ENCODE data around the gene CLK4. TPM values are rescaled to one million over a fixed set of nuclear protein-coding genes. Genes with fewer than 3 reads are reported as not detected.

The CLK4 gene
- total RNA-seq, 1 donor from 2014 or later, result 37.9 TPM

GRCh38 chr5:178590924-178591423, 35.9 kb downstream of the CLK4 start:
- H3K27ac Mint-ChIP-seq, result no peak overlapping the region
- H3K27me3 Mint-ChIP-seq, result peaks cover 51% of the 10 kb centered on the region
- peaks cover 14% of the 10 kb centered on the region for H3K4me1 Mint-ChIP-seq (ENCODE audit: low read depth)
- peaks cover 20% of the 10 kb centered on the region for H3K36me3 Mint-ChIP-seq (ENCODE audit: insufficient read depth)
- no peak for DNase-seq (ENCODE audit: low spot score, unreplicated experiment)
- H3K4me3 Mint-ChIP-seq (ENCODE audit: low read depth), result peak overlapping the region; percentile 77
- H3K9me3 Mint-ChIP-seq (ENCODE audit: low read depth), result peaks cover 16% of the 10 kb centered on the region
- no peak for TF ChIP-seq CTCF (IDR thresholded peaks at IDR 0.05; ENCODE audit: unreplicated experiment)

- peak within 1 kb of the TSS; percentile 77 for H3K4me3 Mint-ChIP-seq (ENCODE audit: low read depth)
- peak; percentile 90 for TF ChIP-seq CTCF (IDR thresholded peaks at IDR 0.05; ENCODE audit: unreplicated experiment)
- H3K27me3 Mint-ChIP-seq, result peaks cover 53% of the 10 kb centered on the region
- peaks cover 11% of the 10 kb centered on the region for H3K9me3 Mint-ChIP-seq (ENCODE audit: low read depth)
- H3K36me3 Mint-ChIP-seq (ENCODE audit: insufficient read depth), result peaks cover 15% of the 10 kb centered on the region
- peaks cover 14% of the 10 kb centered on the region for H3K4me1 Mint-ChIP-seq (ENCODE audit: low read depth)
- peak; percentile 24 for DNase-seq (ENCODE audit: low spot score, unreplicated experiment)
- no peak within 1 kb of the TSS for H3K27ac Mint-ChIP-seq
Measured at GRCh38 chr5:178590141-178590923, 36.5 kb downstream of the CLK4 start, which contains the start of gene COL23A1. COL23A1 (minus strand) TSS chr5:178590393.

- Mint-ChIP-seq H3K36me3 (ENCODE audit: insufficient read depth) (peaks cover 7% of the 10 kb centered on the region), H3K4me3 (ENCODE audit: low read depth) (peak overlapping the region; percentile 50), H3K27ac (no peak overlapping the region), H3K9me3 (ENCODE audit: low read depth) (peaks cover 3% of the 10 kb centered on the region), H3K27me3 (peaks cover 53% of the 10 kb centered on the region), H3K4me1 (ENCODE audit: low read depth) (peaks cover 14% of the 10 kb centered on the region)
- DNase-seq (ENCODE audit: low spot score, unreplicated experiment), result peak; percentile 49
- peak; percentile 41 for TF ChIP-seq CTCF (IDR thresholded peaks at IDR 0.05; ENCODE audit: unreplicated experiment)
Measured at GRCh38 chr5:178589180-178590140, 37.4 kb downstream of the CLK4 start.

- Mint-ChIP-seq H3K27me3 (peaks cover 53% of the 10 kb centered on the region), H3K4me3 (ENCODE audit: low read depth) (peak overlapping the region; percentile 50)
- DNase-seq (ENCODE audit: low spot score, unreplicated experiment), result no peak
Measured at GRCh38 chr5:178588769-178589168, 38.1 kb downstream of the CLK4 start.

More at GRCh38 chr5:178588769-178589168, 38.1 kb downstream of the CLK4 start:
- Mint-ChIP-seq H3K27ac (no peak overlapping the region), H3K9me3 (ENCODE audit: low read depth) (no peaks in the 10 kb centered on the region), H3K4me1 (ENCODE audit: low read depth) (peaks cover 14% of the 10 kb centered on the region), H3K36me3 (ENCODE audit: insufficient read depth) (no peaks in the 10 kb centered on the region)
- TF ChIP-seq CTCF (IDR thresholded peaks at IDR 0.05; ENCODE audit: unreplicated experiment), result no peak
